Erythroblast (primary cell): ENCODE data around the gene NDUFAF5.

Source experiments
- GATA1 ChIP-seq: IDR thresholded peaks from 2 replicates; pipeline ENCODE4 v1.6.1; 2011; ENCODE audit warnings: low read depth, mild to moderate bottlenecking, control low read depth, low read length, moderate library complexity
- POLR2A ChIP-seq: IDR thresholded peaks from 2 replicates; pipeline ENCODE4 v1.6.1; 2011; ENCODE audit warnings: mild to moderate bottlenecking, low read length

DNA sequence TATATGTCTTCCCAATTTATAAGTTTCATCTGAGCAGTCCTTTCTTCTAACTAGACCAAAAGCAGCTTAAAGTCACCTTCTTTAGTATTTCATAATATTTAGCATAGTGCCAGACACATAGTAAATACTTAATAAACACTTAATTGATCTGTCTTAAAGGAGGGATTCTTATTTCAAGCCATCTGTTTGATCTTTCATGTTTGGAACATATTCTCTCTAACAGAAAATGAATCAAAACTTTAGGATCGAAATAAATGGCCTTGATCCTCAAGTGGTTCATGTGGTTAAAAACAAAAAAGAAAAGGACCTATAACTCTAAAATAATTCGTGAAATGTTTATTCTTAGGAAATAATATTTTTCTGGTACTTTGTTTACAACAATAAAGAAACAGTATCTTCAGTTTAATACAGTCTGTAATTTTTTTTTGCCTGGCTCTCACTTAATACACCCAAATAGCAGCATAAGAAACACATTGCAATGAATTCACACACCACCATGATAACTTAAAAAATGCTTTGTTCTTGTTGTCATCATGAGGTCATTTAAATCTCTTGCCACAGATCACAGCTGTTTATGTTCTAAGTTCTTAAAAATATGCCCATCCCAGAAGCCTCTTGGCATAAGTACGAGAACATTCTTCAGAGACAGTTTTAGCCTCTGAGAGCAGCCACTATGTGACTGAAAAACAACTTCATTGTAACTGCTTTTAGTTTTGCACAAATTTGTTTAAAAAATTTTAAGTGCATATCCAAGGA, 48.2 kb upstream of the NDUFAF5 start:
- no peak for TF ChIP-seq POLR2A
- no peak for TF ChIP-seq GATA1
